Neural progenitor cell (in vitro differentiated cells): ENCODE data around the gene STX8. TPM values are rescaled to one million over a fixed set of nuclear protein-coding genes. Genes with fewer than 3 reads are reported as not detected.

Experiments
- DNase-seq: peaks from one replicate; pipeline ENCODE4 v3.0.0-alpha.2; 2016; ENCODE audit warnings: low spot score
- H2AFZ ChIP-seq: fragments of 200-600 bp; sonication (generic); replicated peaks from 2 replicates; pipeline ENCODE4 v1.6.1; 2016; ENCODE audit warnings: antibody characterized with exemption
- H3F3A ChIP-seq: fragments of 200-600 bp; sonication (generic); 2 replicates; pipeline ENCODE4 v1.6.1; 2016; ENCODE audit warnings: antibody characterized with exemption, low read depth
- H3K27ac ChIP-seq: fragments of 200-600 bp; sonication (generic); 2 replicates; pipeline ENCODE4 v1.5.1; 2016; ENCODE audit warnings: mild to moderate bottlenecking
- H3K27me3 ChIP-seq: fragments of 200-600 bp; sonication (generic); 2 replicates; pipeline ENCODE4 v1.6.1; 2016; ENCODE audit warnings: mild to moderate bottlenecking, moderate library complexity
- H3K36me3 ChIP-seq: fragments of 200-600 bp; sonication (generic); 2 replicates; pipeline ENCODE4 v1.5.1; 2016
- H3K4me1 ChIP-seq: fragments of 200-600 bp; sonication (generic); 2 replicates; pipeline ENCODE4 v1.6.1; 2016; ENCODE audit warnings: mixed run types
- H3K4me2 ChIP-seq: fragments of 200-600 bp; sonication (generic); 2 replicates; pipeline ENCODE4 v1.6.1; 2016
- H3K4me3 ChIP-seq: fragments of 200-600 bp; sonication (generic); 2 replicates; pipeline ENCODE4 v1.5.1; 2016
- H3K79me2 ChIP-seq: fragments of 200-600 bp; sonication (generic); 2 replicates; pipeline ENCODE4 v1.6.1; 2016; ENCODE audit warnings: low read depth
- H3K9ac ChIP-seq: fragments of 200-600 bp; sonication (generic); 2 replicates; pipeline ENCODE4 v1.6.1; 2016
- H3K9me3 ChIP-seq: fragments of 200-600 bp; sonication (generic); 2 replicates; pipeline ENCODE4 v1.5.1; 2016; ENCODE audit warnings: low read depth
- H4K20me1 ChIP-seq: fragments of 200-600 bp; sonication (generic); 2 replicates; pipeline ENCODE4 v1.6.1; 2016; ENCODE audit warnings: low read depth
- H3K27ac Mint-ChIP-seq: 3 replicates; pipeline ENCODE4 v1.8.0; 2021; ENCODE audit warnings: mixed read lengths
- H3K27me3 Mint-ChIP-seq: 2 replicates; pipeline ENCODE4 v1.8.0; 2022; ENCODE audit warnings: low read depth, mild to moderate bottlenecking, inconsistent platforms, moderate library complexity, mixed read lengths; ENCODE audit not compliant: insufficient read depth
- H3K36me3 Mint-ChIP-seq: 3 replicates; pipeline ENCODE4 v1.8.0; 2021; ENCODE audit warnings: mixed read lengths
- H3K4me1 Mint-ChIP-seq: 3 replicates; pipeline ENCODE4 v1.8.0; 2021; ENCODE audit warnings: mixed read lengths
- H3K4me3 Mint-ChIP-seq: 3 replicates; pipeline ENCODE4 v1.8.0; 2021; ENCODE audit warnings: mild to moderate bottlenecking, moderate library complexity, mixed read lengths
- H3K9me3 Mint-ChIP-seq: 3 replicates; pipeline ENCODE4 v1.8.0; 2020; ENCODE audit warnings: mixed read lengths
- CTCF ChIP-seq: fragments of 200-600 bp; sonication (generic); IDR thresholded peaks from 2 replicates; pipeline ENCODE4 v1.5.1; 2017; ENCODE audit warnings: antibody characterized with exemption, mild to moderate bottlenecking
- EZH2 ChIP-seq: fragments of 200-600 bp; sonication (generic); IDR thresholded peaks from 2 replicates; pipeline ENCODE4 v1.6.1; 2017; ENCODE audit warnings: antibody characterized with exemption, mild to moderate bottlenecking, moderate library complexity
- EZH2phosphoT487 ChIP-seq: fragments of 200-600 bp; sonication (generic); IDR thresholded peaks from 2 replicates; pipeline ENCODE4 v1.6.1; 2017; ENCODE audit warnings: antibody characterized with exemption
- total RNA-seq: library from RNA; depleted of rRNA; stranded (reverse); fragments of >200 nt; gene quantifications from 2 replicates; pipeline ENCODE4 v1.2.3, GENCODE V29; 2015; ENCODE audit warnings: low replicate concordance

The STX8 gene
- total RNA-seq, 1 donor from 2014 or later: 79.7 TPM

- H3K4me3 Mint-ChIP-seq: no peak overlapping the region
These were observed 154.1 kb downstream of the STX8 start for GRCh38 chr17:9421525-9421924.

GRCh38 chr17:9419932-9420453 lies 155.6 kb downstream of the STX8 start:
- H3K4me3 ChIP-seq: no peak overlapping the region
- H3K4me1 ChIP-seq: peaks cover 8% of the 10 kb centered on the region
- H3K9me3 ChIP-seq: no peaks in the 10 kb centered on the region
- no peak overlapping the region for H3K27ac ChIP-seq
- Mint-ChIP-seq H3K36me3 (peaks cover 10% of the 10 kb centered on the region), H3K4me1 (peaks cover 2% of the 10 kb centered on the region), H3K4me3 (no peak overlapping the region), H3K9me3 (peaks cover 22% of the 10 kb centered on the region), H3K27me3 (peaks cover 3% of the 10 kb centered on the region), H3K27ac (no peak overlapping the region)
- H2AFZ ChIP-seq: no peak overlapping the region
- TF ChIP-seq EZH2: no peak
- no peak for TF ChIP-seq CTCF
- no peak for TF ChIP-seq EZH2phosphoT487
- no peaks in the 10 kb centered on the region for H4K20me1 ChIP-seq
- H3K36me3 ChIP-seq: no peaks in the 10 kb centered on the region
- H3K27me3 ChIP-seq: no peaks in the 10 kb centered on the region
- peaks cover 3% of the 10 kb centered on the region for H3F3A ChIP-seq
- no peak overlapping the region for H3K9ac ChIP-seq
- no peak overlapping the region for H3K4me2 ChIP-seq
- H3K79me2 ChIP-seq: no peaks in the 10 kb centered on the region
- no peak for DNase-seq

More at GRCh38 chr17:9421525-9421924, 154.1 kb downstream of the STX8 start:
- Histone ChIP-seq H3K4me1 (peaks cover 8% of the 10 kb centered on the region), H3K36me3 (no peaks in the 10 kb centered on the region), H3K79me2 (no peaks in the 10 kb centered on the region), H3K27ac (no peak overlapping the region), H3K4me3 (no peak overlapping the region), H3F3A (peaks cover 3% of the 10 kb centered on the region), H4K20me1 (no peaks in the 10 kb centered on the region), H3K4me2 (no peak overlapping the region), H2AFZ (no peak overlapping the region), H3K9ac (no peak overlapping the region), H3K27me3 (no peaks in the 10 kb centered on the region), H3K9me3 (no peaks in the 10 kb centered on the region)
- DNase-seq: no peak
- Mint-ChIP-seq H3K4me1 (peaks cover 2% of the 10 kb centered on the region), H3K27me3 (peaks cover 3% of the 10 kb centered on the region), H3K36me3 (peaks cover 10% of the 10 kb centered on the region), H3K9me3 (peaks cover 22% of the 10 kb centered on the region), H3K27ac (no peak overlapping the region)
- TF ChIP-seq EZH2 (no peak), EZH2phosphoT487 (no peak), CTCF (no peak)

GRCh38 chr17:9414471-9414870 lies 161.1 kb downstream of the STX8 start:
- H3K9me3 Mint-ChIP-seq: peaks cover 22% of the 10 kb centered on the region

More at GRCh38 chr17:9414471-9414870, 161.1 kb downstream of the STX8 start:
- Histone ChIP-seq H3K4me2 (no peak overlapping the region), H3K27me3 (no peaks in the 10 kb centered on the region), H3F3A (no peaks in the 10 kb centered on the region), H3K36me3 (no peaks in the 10 kb centered on the region), H4K20me1 (no peaks in the 10 kb centered on the region), H3K4me1 (peaks cover 13% of the 10 kb centered on the region), H3K27ac (no peak overlapping the region), H3K9ac (no peak overlapping the region), H2AFZ (no peak overlapping the region), H3K79me2 (no peaks in the 10 kb centered on the region), H3K4me3 (no peak overlapping the region), H3K9me3 (no peaks in the 10 kb centered on the region)
- peaks cover 5% of the 10 kb centered on the region for H3K27me3 Mint-ChIP-seq
- no peak overlapping the region for H3K4me3 Mint-ChIP-seq
- H3K36me3 Mint-ChIP-seq: peaks cover 8% of the 10 kb centered on the region
- TF ChIP-seq EZH2phosphoT487 (no peak), EZH2 (no peak), CTCF (no peak)
- DNase-seq: no peak
- H3K27ac Mint-ChIP-seq: no peak overlapping the region
- H3K4me1 Mint-ChIP-seq: peaks cover 3% of the 10 kb centered on the region
